Stimulated activated CD4-positive, alpha-beta T cell treated with anti-CD3 and anti-CD28 coated beads, Interleukin-12 subunit alpha, Interleukin-12 subunit beta, amount 100 ng/mL, for 48 hours (primary cell): ENCODE measurements around the gene SYNE1.
"Not testable (repeated sequence)": the region's sequence is repeated elsewhere in the genome, so short reads cannot be mapped to it uniquely, and the experiment has no call there.

Experiments
- DNase-seq, 3 donors: peaks; one replicate each; pipeline ENCODE4 v3.0.0-alpha.2; 2020; ENCODE audit warnings: low read depth in 2 of 3, low spot score in 1 of 3

Gene SYNE1

GRCh38 chr6:152566103-152566875 is 70.9 kb downstream of the SYNE1 start:
- DNase-seq = no peak

- no peak for DNase-seq
Measured at GRCh38 chr6:152563177-152563576, 74.0 kb downstream of the SYNE1 start.

DNA sequence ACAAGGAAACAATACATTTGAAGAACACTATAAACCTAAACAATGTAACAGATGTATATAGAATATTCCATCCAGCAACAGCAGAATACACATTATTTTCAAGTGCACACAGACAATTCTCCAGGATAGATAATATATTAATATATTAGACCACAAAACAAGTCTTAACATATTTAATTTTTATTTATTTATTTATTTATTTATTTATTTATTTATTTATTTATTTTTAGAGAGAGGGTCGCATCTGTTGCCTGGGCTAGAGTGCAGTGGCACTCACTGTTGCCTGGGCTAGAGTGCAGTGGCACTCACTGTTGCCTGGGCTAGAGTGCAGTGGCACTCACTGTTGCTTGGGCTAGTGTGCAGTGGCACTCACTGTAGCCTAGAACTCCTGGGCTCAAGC is 78.4 kb downstream of the SYNE1 start:
- not testable (repeated sequence) for DNase-seq

DNA sequence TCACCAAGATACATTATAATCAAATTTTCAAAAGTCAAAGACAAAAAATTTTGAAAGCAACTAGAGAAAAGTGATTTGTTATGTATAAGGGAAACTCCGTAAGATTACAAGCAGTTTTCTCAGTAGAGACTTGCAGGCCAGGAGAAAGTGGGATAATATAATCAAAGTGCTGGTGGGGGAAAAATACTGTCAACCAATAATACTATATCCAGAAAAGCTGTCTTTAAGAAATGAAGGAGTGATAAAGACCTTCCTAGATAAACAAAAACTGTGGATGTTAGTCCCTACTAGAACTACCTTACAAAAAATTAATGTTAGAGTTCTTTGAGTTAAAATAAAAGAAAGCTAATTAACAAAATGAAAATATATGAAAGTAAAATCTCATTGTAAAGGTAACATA is 79.7 kb downstream of the SYNE1 start:
- DNase-seq = no peak

GRCh38 chr6:152554851-152555250 is 82.3 kb downstream of the SYNE1 start:
- no peak for DNase-seq

DNA sequence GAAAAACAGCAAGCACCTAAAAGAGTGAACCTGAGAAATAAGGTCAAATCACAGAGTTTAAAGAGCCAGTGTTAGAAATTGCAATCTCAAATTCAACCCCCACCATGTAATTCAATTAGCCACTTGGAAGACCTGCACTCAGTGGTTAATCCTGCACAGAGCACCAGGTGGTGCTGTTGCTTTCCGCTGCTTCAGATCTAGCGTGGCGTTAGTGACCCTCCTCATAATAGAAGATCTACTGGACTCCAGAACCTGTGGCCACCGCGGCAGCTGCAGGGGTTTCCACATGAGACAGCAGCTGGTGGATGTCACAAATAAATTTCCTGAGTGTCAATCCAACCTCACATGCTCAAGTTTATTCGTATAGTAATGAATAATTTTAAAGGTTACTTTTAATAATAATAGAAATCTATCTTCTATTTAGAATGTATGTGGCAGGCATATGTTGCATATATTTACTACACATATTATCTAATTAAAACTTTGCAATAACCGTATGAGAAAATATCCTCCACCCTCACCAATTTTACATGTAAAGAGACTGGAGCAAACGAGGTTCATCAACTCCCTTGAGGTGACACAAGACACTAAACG is 84.4 kb downstream of the SYNE1 start:
- DNase-seq = peak in 2 of 3 donors; percentile 2 to 8

DNA sequence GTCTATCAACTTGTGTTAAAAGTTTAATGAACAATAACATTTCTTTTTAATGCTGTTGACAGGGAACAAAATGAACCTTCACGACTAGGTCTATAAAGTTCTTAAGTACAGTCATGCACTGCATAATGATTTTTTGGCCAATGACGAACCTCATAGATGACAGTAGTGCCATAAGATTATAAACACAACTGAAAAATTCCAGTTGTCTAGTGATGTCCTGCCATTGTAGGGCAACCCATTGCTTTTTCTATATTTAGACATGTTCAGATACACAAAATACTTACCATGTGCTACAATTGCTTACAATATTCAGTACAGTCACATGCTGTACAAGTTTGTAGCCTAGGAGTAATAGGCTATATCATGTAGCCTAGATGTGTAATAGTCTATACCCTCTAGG is 93.6 kb downstream of the SYNE1 start:
- no peak for DNase-seq

- DNase-seq = no peak
Measured at GRCh38 chr6:152540381-152540780, 96.8 kb downstream of the SYNE1 start.

- no peak for DNase-seq
Measured at GRCh38 chr6:152534541-152534940, 102.6 kb downstream of the SYNE1 start.

DNA sequence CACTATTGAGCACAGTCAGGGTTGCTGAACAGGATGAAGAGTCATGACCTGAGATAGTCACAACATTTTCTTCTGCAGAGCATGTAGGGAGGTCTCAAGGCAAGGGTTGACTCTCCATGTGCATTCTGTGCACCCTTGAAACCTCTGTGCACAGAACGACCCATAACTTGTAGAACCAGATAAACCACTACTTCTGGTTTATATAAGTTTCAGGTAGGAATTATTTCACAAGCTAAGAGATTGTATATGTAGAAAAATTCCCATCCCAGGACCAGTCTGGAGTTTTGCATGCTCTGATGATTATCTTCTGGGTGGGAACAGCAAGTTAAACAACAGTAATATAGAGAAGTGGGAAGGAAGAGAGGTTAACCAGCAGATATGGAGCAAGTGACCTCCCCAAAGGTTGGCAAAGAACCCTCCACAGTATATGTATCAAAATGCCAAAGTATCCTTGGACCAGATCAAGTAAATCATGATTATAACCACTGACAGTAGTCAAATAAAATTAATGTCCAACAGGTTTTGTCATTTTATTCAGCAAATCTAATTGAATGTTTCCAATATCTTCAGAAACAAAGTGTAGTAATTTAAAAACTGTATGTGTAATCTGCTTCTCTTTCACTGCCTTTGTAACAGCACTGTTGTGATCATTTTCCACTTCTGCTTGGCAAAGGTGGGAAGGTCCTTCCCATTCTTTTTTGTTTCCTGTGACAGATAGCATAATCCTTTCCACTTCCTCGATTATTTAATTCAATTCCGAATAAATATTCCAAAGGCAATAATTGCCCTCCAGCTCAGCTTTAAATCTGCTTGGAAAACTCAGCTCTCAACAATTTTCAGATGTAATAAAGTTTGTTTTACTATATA is 104.4 kb downstream of the SYNE1 start:
- DNase-seq = no peak

- DNase-seq = no peak
Measured at GRCh38 chr6:152531659-152532058, 105.5 kb downstream of the SYNE1 start.

GRCh38 chr6:152529369-152529768 is 107.8 kb downstream of the SYNE1 start:
- DNase-seq = no peak

- DNase-seq = not testable (repeated sequence)
Measured at GRCh38 chr6:152514120-152514519, 123.0 kb downstream of the SYNE1 start.

DNA sequence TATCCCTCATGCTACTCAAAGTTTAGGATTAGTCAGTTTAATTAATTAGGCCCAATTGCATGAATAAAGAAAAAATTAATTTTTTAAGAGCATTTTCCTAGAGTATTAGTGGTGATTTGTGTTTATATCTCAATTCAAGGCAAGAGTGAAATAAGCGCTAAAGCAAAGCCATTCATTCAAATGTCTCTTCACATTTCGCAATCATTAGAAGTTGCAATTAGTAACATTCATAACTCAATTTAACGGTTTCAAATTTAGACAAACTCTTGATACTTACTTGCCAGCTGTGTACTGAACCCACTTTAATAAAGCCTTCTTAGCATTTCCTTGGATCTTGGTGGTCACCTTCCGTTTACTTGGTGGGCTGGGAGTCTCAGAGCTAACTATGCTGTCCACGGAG is 127.2 kb downstream of the SYNE1 start:
- DNase-seq = no peak

DNA sequence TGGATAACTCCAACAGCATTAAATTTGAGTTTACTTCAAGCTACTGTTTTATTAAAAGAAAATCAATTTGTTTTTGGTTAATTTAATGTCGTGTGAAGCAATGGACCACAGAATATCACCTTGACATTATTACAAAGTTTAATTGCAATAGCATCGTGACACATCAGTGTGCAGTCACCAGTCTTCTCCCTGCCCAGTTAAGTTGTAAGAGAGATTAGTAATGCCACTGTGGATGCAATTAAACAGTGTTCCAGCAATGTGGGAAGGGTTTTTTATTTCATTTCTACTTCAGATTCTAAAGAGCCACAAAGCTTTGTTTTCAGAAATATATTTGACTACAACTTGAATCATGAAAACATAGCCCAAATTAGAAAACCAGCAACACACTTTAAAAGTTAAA is 128.7 kb downstream of the SYNE1 start:
- no peak for DNase-seq

DNA sequence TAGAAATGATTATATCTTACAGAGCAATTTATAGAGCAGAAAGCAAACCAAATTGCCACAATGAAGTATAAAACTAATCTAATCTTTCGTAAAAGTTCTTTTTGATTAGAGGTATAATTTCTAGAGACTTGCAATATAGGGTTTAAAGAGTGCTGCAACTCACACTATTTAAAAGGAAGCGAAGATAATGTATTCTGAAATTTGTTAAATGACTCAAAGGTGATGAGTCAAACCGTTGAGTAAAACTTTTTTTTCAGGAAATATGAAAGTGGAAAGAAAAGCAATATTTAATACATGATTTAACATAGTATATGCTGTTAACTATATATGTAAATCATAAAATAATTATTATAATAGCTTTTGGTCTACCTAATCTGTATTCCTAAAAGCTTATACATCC is 133.6 kb downstream of the SYNE1 start:
- DNase-seq = no peak

DNA sequence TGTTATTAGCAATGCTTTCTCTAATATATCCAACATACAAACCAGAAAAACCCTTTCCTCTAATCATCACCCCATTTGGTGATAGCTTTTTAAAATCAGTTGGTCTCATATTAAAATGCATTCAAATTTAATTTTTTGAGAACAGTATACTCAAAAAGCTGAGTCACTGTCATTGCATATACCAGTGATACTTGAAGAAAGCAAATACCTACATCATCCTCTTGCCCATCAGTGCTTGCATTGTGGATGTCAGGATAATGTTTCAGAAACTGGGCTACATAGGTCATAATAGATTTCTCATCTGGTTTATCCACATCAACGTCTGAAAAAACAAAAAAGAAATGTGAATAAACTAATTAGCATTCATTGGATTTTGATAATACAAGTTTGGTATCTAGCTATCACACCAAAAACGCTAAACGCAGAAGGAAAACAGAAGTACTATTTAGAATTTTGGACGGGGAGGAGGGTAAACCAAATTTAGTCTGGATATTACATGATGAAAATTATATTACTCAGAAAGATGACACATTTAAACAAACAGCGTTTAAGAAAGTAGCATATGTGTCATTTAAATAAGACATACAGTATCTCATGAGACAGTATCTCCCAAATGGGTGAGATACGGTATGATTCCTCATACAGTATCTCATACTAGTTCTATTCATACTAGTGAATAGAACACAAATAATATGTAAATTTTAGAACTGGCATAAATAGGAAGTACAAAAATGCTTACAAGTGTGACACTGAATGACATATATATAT is 134.6 kb downstream of the SYNE1 start:
- no peak for DNase-seq

DNA sequence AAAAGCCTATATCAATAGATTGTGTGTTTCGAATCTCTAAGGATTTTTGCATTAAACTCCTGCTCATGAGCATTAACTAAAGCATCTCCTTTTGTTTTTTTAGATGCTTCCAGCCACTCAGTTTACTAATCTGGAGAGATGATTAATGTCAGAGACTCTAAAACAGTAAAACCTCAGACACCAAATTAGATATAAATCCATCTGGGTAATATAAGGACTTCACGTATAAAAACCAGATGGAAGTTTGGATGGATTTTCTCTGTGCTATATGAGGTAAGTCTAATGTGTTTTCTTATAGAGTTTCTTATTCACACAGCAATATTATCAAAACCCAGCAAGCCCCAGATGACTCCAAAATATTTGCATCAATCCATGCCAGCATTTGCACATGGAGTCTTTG is 137.2 kb downstream of the SYNE1 start:
- DNase-seq = no peak

GRCh38 chr6:152496731-152497130 is 140.4 kb downstream of the SYNE1 start:
- no peak for DNase-seq

DNA sequence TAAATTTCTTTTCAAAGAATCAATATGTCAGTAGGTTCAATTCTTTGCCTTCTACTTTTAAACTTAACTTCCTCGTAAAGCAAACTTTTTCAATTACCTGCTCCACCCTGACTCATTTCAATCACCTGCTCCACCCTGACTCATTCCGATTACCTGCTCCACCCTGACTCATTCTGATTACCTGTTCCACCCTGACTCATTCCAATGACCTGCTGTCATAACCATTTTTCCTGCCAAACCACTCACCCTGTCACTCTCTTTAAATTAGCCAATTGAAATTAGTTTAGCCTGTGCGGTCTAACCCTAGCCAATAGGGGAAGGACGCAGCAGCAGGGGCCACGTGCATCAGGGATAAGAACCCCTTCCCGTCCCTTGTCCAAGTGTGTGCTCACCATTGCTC is 141.7 kb downstream of the SYNE1 start:
- DNase-seq = not testable (repeated sequence)

GRCh38 chr6:152492281-152492680 is 144.9 kb downstream of the SYNE1 start:
- DNase-seq = not testable (repeated sequence)
